IPS-20b (cell line): ENCODE measurements around the gene KCNK5.

Experiments
- H3K27ac ChIP-seq: one replicate; pipeline ENCODE4 v1.5.1; 2013; ENCODE audit warnings: low read length
- H3K27me3 ChIP-seq: 2 replicates; pipeline ENCODE4 v1.6.1; 2013; ENCODE audit warnings: mild to moderate bottlenecking, low read length, inconsistent platforms; ENCODE audit not compliant: insufficient read depth
- H3K36me3 ChIP-seq: 2 replicates; pipeline ENCODE4 v1.6.1; 2013; ENCODE audit warnings: low read depth, mild to moderate bottlenecking, inconsistent platforms, low read length, moderate library complexity; ENCODE audit not compliant: insufficient read depth
- H3K4me1 ChIP-seq: 2 replicates; pipeline ENCODE4 v1.6.1; 2013; ENCODE audit warnings: mild to moderate bottlenecking, control low read depth, inconsistent platforms, low read length, moderate library complexity; ENCODE audit not compliant: insufficient read depth
- H3K4me3 ChIP-seq: 2 replicates; pipeline ENCODE4 v1.5.1; 2013; ENCODE audit warnings: mild to moderate bottlenecking, low read length, inconsistent platforms
- H3K9ac ChIP-seq: 2 replicates; pipeline ENCODE4 v1.6.1; 2013; ENCODE audit warnings: low read depth, mild to moderate bottlenecking, inconsistent platforms, low read length, moderate library complexity
- H3K9me3 ChIP-seq: 2 replicates; pipeline ENCODE4 v1.6.1; 2013; ENCODE audit warnings: mild to moderate bottlenecking, low read depth, low read length, inconsistent platforms; ENCODE audit not compliant: insufficient read depth

KCNK5 gene

DNA sequence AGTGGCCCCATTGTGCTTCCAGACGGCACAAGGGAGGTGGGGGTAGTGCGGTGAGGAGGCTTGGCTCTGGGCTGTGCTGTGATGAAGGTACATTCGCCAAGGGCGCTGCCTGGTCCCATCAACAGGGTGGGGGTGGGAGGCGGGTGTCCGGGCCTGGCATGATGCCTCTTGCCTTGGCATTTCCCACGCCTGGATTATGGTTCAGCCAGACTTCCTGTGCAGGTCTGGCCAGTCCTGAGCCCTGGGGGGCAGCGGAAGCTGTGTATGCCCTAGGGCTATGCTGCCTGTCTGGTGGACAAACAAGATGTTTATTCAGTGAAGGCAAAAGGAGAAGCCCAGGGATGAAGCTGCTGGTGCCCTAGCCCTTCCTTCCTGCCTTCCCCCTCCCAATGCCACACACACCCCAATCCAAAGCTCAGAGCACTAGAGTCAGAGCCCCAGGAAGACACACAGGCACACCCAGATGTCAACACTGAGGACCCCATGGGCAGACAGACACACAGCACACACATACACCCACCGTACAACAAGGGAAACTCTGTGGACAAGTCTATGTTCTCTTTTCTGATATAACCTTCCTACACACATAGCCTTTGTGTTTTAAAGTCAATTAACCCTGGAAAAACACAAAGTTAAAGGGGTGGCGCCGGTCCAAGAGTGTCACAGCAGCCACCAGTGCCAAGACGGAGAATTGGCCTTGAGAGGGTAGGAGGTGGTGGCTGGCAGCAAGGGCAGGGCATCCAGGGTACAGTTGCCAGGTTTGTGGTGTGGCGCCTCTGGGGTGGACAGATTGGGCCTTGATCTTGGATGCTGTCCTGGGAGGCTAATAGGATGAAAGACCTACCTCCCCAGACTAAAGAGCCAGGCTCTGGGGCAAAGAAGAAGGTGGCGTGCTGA lies 59.6 kb downstream of the KCNK5 start:
- Histone ChIP-seq H3K27ac (no peak overlapping the region), H3K9ac (no peak overlapping the region), H3K4me3 (no peak overlapping the region), H3K4me1 (no peaks in the 10 kb centered on the region), H3K9me3 (peaks cover 12% of the 10 kb centered on the region), H3K36me3 (no peaks in the 10 kb centered on the region), H3K27me3 (peaks cover 19% of the 10 kb centered on the region; the same call in 1 of the 2 replicates)

DNA sequence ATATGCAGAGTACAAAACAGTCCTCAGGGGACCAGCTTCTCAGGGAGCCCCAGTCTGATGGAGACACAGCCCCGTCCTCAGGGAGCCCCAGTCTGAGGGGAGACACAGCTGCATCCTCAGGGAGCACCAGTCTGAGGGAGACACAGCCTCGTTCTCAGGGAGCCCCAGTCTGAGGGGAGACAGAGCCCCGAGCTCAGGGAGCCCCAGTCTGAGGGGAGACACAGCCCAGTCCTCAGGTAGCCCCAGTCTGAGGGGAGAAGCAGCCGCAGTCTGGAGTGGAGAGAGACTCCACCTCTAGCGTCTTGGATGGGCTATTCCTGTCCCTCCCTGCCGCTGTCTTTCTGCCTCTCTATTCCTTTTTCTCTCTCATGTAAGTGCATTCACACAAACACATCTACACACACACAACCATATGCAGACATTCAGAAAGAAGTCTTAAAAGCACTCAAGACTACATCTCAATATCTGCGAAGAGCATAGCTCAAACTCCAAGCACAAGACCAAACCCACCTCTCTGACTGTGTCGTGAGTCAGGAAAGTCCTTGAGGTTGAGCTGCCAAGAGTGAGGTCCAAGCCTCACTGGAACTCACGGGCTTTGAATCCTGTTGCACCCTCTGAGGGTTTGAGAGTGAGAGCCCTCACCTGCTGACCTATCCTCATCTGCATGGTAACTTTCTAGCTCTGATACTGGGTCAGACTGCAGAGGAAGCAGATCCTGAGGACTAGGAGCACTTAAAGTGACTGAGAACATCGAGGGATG lies 61.2 kb downstream of the KCNK5 start:
- Histone ChIP-seq H3K36me3 (no peaks in the 10 kb centered on the region), H3K4me1 (no peaks in the 10 kb centered on the region), H3K27ac (no peak overlapping the region), H3K4me3 (no peak overlapping the region), H3K9ac (no peak overlapping the region), H3K27me3 (peaks cover 19% of the 10 kb centered on the region; the same call in 1 of the 2 replicates), H3K9me3 (peaks cover 12% of the 10 kb centered on the region)

DNA sequence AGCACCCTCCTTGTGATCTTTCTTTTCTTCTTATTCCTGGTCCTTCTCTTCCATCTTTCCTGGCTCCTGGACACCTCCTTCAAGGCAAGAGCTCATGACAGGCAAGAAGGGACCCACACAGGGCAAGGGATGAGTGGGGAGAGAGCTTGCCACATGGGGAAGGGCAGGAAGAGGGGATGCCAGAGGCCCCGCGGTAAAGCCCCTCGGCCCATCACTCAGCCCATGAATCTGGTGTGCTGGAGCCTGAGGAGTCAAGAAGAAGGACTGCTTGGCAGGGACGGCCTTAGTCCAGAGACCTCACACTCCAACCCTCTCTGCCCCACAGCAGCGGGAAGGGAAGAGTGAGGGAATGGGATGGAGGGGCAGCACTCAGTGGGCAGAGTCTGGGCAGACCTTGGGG lies 62.0 kb downstream of the KCNK5 start:
- H3K36me3 ChIP-seq = no peaks in the 10 kb centered on the region
- no peaks in the 10 kb centered on the region for H3K4me1 ChIP-seq
- no peak overlapping the region for H3K4me3 ChIP-seq
- peaks cover 19% of the 10 kb centered on the region; the same call in 1 of the 2 replicates for H3K27me3 ChIP-seq
- H3K27ac ChIP-seq = no peak overlapping the region
- H3K9ac ChIP-seq = no peak overlapping the region
- H3K9me3 ChIP-seq = peaks cover 12% of the 10 kb centered on the region

DNA sequence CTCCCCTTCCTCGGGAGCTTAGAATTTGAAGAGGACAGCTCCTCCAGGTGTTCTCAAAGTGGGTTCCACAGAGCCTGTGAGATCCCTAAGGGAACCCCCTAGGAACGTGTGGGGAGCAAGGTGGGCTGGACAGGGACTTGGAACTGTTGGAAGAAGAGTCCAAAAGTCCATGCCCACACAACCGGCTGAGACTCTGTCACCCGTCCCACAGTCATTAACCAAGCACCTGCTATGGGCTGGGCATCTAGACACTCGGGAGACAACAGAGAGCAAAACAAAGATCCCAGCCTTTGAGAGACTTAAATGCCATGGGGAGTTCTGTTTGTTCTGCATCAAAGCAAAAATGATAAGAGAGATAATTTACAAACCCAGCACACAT lies 62.4 kb downstream of the KCNK5 start:
- H3K9me3 ChIP-seq = peaks cover 9% of the 10 kb centered on the region
- H3K27ac ChIP-seq = no peak overlapping the region
- no peaks in the 10 kb centered on the region for H3K4me1 ChIP-seq
- no peak overlapping the region for H3K4me3 ChIP-seq
- no peak overlapping the region for H3K9ac ChIP-seq
- peaks cover 19% of the 10 kb centered on the region; the same call in 1 of the 2 replicates for H3K27me3 ChIP-seq
- no peaks in the 10 kb centered on the region for H3K36me3 ChIP-seq

DNA sequence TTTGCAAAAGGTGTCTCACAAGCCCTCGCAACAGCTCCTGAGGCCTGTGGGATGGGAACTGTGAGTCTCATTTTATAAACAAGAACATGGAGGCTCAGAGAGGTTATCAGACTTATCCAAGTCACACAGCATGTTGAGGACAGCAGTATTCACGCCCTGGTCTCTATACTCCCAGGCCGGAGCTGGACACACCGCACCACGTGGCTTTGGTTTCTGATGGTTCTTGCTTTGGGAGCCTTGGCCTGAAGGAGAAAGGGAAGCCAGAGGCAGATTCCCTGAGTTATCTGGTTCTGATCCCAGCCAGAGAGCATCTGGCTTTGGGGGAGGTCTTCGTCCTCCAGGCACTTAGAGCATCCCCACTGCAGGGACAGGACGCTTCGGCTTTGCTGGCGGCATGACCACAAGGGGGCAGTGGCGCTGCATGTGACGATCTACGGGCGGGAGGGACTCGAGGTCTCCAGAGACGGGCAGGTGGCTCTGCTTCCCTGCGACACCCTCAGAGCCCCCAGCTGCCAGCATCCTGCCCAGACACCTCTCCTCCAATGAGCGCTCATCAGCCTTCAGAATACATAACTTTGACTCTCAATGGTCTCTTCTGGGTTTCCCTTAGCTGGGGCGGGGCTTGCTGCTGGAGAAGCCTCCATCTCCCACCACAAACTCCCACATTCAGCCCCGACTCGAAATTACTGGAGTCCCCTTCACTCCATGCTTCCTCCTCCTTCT lies 62.9 kb downstream of the KCNK5 start:
- H3K36me3 ChIP-seq = no peaks in the 10 kb centered on the region
- H3K9me3 ChIP-seq = peaks cover 3% of the 10 kb centered on the region
- H3K4me3 ChIP-seq = no peak overlapping the region
- no peaks in the 10 kb centered on the region for H3K4me1 ChIP-seq
- H3K9ac ChIP-seq = no peak overlapping the region
- no peak overlapping the region for H3K27ac ChIP-seq
- H3K27me3 ChIP-seq = peaks cover 19% of the 10 kb centered on the region; the same call in 1 of the 2 replicates

DNA sequence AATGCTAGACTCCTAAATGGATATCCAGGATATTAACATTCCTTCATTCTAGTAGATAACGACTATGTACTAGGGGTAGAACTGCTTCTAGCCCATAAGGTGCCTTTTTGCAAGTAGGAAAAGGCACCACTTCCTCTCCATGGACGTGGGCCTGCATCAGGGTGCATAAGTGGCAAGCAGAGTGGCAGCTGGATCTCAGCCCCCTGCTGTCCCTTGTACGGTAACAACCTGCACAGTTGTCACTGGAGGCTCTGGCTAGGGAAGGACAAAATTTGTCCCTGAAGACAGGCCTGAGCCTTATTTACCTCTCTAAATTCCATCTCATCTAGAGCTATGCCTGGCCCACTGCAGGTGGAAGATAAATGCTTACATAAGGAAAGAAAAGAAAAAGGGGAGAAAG lies 71.8 kb downstream of the KCNK5 start:
- H3K27ac ChIP-seq = no peak overlapping the region
- H3K27me3 ChIP-seq = no peaks in the 10 kb centered on the region
- no peak overlapping the region for H3K9ac ChIP-seq
- no peaks in the 10 kb centered on the region for H3K36me3 ChIP-seq
- no peaks in the 10 kb centered on the region for H3K9me3 ChIP-seq
- no peaks in the 10 kb centered on the region for H3K4me1 ChIP-seq
- H3K4me3 ChIP-seq = no peak overlapping the region

DNA sequence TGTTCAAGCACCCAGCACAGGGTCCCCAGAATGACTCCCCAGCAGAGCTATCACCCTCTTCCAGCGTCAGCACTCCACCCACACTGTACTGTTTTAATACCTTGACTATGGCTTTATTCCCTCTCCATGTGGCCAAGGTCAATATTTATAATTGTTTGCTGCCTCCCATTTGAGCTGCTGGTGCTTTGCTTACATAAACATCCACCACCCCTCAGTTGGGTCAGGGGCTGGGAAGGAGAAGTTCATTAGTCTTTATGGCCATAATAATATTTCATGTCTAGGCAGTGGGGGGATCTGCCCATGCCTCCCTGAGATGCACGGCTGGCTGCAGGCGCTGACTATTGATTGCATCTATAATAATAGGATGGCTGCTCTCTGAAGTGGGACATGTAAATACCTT lies 72.5 kb downstream of the KCNK5 start:
- H3K27ac ChIP-seq = no peak overlapping the region
- H3K27me3 ChIP-seq = peaks cover 6% of the 10 kb centered on the region
- no peaks in the 10 kb centered on the region for H3K4me1 ChIP-seq

DNA sequence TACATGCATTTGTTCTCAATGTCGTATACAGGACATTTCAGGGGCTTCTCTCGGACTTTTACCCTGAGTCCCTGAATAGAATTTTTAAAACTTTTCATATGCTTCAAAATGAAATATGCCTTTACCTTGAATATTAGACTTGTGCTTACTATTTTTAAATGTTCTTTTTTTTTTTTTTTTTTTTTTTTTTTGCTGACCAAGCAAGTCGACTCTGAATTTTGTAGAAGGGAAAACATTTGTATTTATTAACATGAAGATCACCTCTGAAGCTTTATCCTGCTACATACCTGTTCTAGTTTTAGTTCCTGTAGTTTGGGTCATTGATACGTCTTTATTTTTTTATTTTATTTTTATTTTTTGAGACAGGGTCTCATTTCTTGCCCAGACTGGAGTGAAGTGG lies 74.6 kb downstream of the KCNK5 start:
- no peaks in the 10 kb centered on the region for H3K9me3 ChIP-seq
- H3K4me3 ChIP-seq = no peak overlapping the region
- no peaks in the 10 kb centered on the region for H3K36me3 ChIP-seq
- no peaks in the 10 kb centered on the region for H3K4me1 ChIP-seq
- H3K9ac ChIP-seq = no peak overlapping the region
- H3K27me3 ChIP-seq = peaks cover 8% of the 10 kb centered on the region
- H3K27ac ChIP-seq = no peak overlapping the region

More for the DNA sequence above, 72.5 kb downstream of the KCNK5 start:
- H3K36me3 ChIP-seq = no peaks in the 10 kb centered on the region
- H3K9me3 ChIP-seq = no peaks in the 10 kb centered on the region
- H3K4me3 ChIP-seq = no peak overlapping the region
- no peak overlapping the region for H3K9ac ChIP-seq

DNA sequence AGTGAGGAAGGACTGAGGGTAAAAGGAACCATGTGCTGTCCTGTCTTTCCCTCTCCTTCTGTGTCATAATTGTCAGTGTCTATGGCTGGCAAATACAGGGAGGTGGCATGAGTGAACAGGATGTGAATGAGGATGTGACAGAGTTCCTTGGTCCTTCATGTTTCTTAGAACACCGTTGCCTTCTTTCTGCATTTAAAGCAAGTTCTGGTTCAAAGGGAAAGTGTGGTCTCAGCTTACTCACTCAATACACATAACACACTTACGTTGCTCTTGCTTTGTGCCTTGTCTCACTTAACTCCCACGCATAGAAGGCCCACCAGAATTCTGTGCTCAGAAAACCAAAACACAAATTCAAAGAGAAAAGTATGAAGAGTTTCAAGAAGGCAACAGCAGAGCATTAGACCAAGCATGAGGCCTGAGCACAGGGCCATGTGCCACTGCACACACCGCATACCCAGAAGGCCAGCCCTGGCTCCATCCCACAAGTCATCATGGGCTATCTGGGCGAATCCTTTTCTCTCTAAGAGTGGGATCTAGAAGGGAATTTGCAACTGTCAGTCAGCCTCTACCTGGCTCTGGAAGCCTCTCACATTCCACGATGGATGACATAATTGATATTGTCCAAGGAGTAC lies 75.4 kb downstream of the KCNK5 start:
- Histone ChIP-seq H3K27ac (no peak overlapping the region), H3K27me3 (peaks cover 8% of the 10 kb centered on the region), H3K4me3 (no peak overlapping the region), H3K4me1 (no peaks in the 10 kb centered on the region), H3K9ac (no peak overlapping the region), H3K9me3 (no peaks in the 10 kb centered on the region), H3K36me3 (no peaks in the 10 kb centered on the region)

DNA sequence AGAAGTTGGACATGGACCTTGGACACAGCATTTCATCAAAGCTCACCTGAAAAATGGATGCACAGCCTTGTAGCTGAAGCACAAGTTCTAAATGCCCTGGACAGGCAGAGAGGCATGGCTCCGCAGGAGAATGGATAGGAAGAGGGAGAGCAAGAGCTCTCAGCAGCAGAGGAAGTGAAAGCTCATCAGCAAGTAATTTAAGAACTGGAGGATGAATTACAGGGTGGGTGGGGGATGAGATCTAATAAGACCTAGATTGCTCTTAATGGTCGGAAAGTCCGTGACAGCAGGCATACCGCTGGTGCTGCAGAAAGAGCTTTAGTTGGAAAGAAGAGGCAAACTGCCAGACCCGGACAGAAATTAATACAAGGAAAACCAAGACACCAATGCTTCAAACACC lies 77.0 kb downstream of the KCNK5 start:
- Histone ChIP-seq H3K27ac (no peak overlapping the region), H3K36me3 (no peaks in the 10 kb centered on the region), H3K9ac (no peak overlapping the region), H3K9me3 (no peaks in the 10 kb centered on the region), H3K27me3 (peaks cover 8% of the 10 kb centered on the region), H3K4me3 (no peak overlapping the region), H3K4me1 (no peaks in the 10 kb centered on the region)

DNA sequence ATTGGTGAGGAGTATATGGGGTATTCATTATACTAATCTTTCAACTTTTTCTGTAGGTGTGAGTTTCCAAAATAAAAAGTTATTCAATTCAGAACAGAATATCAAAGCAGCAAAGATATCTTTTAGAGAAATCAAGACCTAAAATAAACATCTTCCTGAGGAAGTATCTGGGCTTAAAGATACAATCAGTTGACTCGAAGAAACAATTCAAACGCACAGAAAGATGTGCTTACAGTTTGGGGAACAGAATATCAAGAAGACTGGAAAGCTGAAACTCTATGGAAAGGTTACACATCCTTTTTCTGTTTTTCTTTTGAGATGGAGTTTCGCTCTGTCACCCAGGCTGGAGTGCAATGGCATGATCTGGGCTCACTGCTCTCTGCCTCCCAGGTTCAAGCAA lies 78.1 kb downstream of the KCNK5 start:
- Histone ChIP-seq H3K27ac (no peak overlapping the region), H3K36me3 (no peaks in the 10 kb centered on the region), H3K9ac (no peak overlapping the region), H3K4me3 (no peak overlapping the region), H3K27me3 (peaks cover 8% of the 10 kb centered on the region), H3K9me3 (no peaks in the 10 kb centered on the region), H3K4me1 (no peaks in the 10 kb centered on the region)
